ENCODE data around the gene TMEM132D.

Gene TMEM132D

GRCh38 chr12:129325566-129325965, 578.3 kb downstream of the TMEM132D start:
- no peak for DNase-seq

GRCh38 chr12:129312048-129312447, 591.8 kb downstream of the TMEM132D start:
- no peak for DNase-seq

DNA sequence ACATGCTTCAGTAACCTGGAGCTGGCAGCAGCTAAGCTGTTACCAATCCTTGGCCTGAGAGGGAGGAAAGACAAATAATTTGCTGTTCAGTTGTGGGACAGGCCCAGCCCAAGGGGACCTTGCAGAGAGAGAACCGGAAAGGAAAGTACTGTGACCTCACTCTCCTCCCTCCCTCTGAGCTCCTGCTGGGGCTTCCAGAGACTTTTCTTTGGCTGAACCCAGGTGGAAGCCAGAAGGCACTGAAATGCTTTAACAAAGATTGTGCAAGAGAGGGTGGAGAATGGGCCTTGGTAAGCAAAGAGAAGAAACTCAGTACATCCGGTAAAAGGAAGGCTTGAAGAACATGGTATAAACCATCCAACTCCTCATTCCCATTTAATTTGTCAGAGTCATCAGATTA, 593.5 kb downstream of the TMEM132D start:
- no peak for DNase-seq

DNA sequence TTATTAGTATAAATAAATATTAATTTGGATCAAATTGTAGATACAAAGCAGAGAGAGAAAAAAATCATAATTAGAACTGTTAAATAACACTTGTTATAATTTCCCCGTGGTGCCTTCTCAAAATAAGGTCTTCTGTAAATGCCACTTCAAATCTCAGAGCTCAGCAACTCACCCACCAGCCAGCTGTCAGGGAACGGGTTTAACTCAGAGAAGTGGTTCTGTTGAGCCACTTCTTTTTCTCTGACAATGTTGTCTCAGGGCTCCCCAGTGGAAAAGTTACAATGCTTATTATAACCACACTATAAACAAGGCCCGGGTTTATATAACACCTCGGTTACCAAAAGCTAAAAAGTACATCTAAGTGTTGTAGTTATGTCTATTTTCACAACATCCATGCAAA, 598.0 kb downstream of the TMEM132D start:
- DNase-seq, result no peak

DNA sequence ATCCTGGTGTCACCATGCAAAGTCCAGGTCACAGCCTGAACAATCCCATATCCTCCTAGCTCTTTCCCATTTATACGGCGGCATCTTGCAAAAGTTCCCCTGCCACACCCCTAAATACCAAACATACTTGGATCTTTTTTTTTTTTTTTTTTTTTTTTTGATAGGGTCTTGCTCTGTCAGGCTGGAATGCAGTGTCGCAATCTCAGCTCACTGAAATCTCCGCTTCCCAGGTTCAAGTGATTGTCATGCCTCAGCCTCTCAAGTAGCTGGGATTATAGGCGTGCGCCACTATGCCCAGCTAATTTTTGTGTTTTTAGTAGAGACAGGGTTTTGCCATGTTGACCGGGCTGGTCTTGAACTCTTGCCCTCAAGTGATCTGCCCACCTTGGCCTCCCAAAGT, 599.3 kb downstream of the TMEM132D start:
- DNase-seq, result no peak

GRCh38 chr12:129300011-129300410, 603.8 kb downstream of the TMEM132D start:
- no peak for DNase-seq

DNA sequence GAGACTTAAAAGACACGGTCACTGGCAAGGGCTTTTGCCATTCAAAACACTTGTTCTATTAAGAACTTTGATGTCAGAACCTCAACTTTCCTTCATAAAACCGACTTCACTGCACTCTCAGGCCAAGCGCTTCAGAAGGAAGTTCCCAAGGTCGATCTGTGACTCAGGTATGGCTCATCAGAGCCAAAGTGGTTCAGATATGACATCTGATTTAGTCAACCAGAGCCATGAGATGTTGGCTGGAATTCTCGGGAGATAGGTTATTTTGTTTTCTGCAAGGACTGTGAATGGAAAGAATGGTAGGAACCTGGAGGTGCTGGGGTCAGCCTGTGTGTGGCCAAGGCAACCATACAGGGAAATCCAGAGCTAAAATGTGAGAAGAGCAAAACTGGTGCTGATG, 604.9 kb downstream of the TMEM132D start:
- no peak for DNase-seq

GRCh38 chr12:129296671-129297070, 607.2 kb downstream of the TMEM132D start:
- no peak for DNase-seq

DNA sequence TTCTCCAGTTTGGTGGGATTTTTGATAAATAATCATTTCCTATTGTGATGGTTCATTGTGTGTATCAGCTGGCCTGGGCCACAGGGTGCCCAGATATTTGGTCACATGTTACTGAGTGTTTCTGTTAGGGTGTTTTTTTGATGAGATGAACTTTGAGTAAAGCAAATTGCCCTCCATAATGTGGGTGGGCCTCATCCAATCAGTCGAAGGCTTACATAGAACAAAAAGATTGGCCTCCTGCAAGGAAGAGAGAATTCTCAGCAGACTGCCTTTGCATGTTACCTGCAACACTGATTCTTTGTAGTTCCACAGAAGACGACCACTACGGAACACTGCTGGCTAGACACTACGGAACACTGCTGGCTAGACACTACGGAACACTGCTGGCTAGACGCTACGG, 609.0 kb downstream of the TMEM132D start:
- no peak for DNase-seq

DNA sequence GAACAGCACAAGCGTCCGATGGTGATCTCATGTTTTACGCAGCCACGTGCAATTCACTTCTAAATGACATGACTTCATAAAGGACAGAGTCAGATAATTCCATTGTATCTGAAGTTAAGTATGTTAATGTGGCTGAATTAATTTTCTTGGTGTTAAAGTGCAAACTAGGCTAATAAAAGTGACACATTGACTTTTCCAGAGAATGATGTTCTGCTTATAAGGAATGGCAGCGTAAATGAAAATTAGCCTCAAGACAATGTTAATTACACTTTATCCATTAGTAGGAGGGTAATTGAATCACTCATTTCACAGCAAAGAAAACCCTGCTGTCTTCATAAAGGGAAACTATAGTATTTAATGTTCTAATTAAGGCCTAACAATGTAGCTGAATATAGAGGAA, 624.1 kb downstream of the TMEM132D start:
- DNase-seq, result no peak

GRCh38 chr12:129276361-129277060, 627.3 kb downstream of the TMEM132D start:
- no peak for DNase-seq

DNA sequence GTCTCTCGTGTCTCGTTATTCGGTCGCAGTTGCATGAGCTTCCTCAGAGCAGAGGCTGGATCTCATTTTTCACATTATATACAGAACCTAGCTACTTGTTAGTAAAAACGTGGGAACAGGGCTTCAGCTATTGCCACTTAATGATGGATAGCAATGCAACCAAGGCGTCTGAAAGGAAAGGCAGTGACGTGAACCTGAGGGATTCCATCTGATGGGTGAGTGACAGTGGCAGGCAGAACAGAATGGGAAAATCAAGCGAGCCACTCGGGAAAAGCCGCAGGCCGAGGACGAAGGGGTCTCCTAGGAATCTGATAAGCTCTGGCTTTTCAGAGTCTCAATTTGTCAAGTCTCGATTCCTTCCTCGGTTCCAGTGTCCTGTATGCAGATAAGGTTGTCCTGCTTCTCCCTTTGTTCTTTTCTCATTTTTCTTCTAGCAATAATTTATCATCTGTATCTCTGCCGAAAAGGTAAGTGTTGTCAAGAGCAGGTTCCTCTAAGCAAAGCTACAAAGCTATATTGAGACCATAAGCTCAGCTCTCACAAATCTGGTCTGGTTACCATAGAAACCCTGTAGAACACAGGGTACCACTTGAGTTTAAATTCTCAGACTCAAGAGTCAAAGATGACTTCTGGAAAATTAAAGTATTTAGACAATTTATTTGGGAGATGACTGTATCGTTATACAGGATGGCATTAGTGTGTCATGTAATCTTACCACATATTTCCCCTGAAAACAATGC, 633.9 kb downstream of the TMEM132D start:
- DNase-seq, result no peak

DNA sequence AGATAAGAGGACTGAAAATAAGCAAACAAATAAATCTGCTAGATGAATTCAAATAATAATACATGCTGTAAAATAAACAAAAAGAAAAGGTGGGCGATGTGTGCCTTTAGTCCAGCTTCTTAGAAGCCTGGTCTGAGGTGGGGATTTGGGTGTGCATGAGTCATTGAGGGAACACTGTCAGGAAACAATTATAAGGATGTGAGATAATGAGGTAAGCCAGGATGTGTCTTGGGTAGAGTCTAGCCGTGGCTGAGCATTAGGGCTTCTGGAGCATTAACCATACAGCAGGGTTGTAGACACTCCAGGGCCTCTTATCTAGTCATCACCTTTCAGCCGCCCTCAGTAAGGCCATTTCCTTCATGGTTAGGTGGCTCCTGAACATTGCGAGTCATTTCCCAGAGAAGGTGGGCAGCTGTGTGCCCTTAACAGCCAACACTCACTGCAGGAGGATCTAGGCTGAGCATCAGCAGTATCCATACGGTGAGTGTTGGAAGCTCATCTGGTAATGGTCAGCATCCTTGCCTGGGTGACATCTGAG, 645.0 kb downstream of the TMEM132D start:
- peak; percentile 79 for DNase-seq

GRCh38 chr12:129257524-129257923, 646.3 kb downstream of the TMEM132D start:
- peak; percentile 78 for DNase-seq

DNA sequence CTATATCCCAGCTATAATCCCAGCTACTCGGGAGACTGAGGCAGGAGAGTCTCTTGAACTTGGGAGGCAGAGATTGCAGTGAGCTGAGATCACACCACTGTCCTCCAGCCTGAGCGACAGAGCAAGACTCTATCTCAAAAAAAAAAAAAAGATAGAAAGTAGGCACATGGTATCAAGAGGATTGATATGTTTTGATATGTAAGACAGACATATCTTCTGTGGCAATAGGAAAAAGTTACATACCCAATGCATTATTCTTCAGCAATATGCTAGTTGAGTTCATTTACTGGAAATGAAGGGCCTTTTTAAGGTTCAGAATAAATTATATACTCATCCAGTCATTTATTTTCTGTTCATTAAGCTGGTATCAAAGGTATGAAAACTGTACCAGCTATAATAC, 657.2 kb downstream of the TMEM132D start:
- DNase-seq, result no peak

- no peak for DNase-seq
Measured at GRCh38 chr12:129245769-129246168, 658.1 kb downstream of the TMEM132D start.

- no peak for DNase-seq
Measured at GRCh38 chr12:129241852-129242251, 662.0 kb downstream of the TMEM132D start.

DNA sequence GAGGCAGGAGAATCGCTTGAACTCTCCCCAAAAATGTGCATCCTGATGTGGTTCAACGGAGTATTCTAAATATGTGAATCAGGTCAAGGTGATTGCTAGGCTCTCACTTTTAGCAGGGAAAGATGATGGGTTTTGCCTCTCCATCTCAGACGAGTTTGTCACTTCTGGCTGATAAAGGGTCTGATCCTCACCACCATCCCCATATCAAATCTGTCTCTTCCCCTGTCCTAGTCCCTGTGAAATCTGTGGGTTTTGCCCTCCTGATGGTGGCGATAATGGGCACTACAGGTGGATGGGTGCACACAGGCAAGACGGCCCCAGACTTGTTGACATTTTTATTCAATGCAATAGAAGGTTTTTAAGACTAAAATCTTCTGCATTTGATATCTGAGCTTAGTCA, 665.9 kb downstream of the TMEM132D start:
- no peak for DNase-seq

- no peak for DNase-seq
Measured at GRCh38 chr12:129234209-129234608, 669.6 kb downstream of the TMEM132D start.

- no peak for DNase-seq
Measured at GRCh38 chr12:129231491-129231890, 672.3 kb downstream of the TMEM132D start.

- no peak for DNase-seq
Measured at GRCh38 chr12:129230995-129231394, 672.8 kb downstream of the TMEM132D start.

DNA sequence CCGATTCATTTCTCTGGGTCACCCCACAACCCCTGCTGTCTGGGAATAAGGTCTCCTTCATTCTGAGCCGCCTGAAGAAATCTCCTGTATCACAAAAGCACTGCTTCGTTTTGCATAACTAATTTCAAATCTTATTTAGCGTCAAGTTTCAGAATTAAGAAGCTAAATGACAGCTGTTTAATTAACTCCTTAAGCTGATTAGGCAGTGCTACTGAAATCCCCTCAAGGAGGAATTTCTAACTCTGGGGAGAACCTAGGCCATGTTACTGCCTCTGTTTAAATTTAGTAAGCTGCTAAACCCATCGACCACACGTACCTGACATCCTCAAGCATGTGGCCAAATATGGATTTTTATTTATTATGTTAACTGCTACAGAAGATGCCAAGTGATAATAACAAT, 677.0 kb downstream of the TMEM132D start:
- DNase-seq, result no peak

DNA sequence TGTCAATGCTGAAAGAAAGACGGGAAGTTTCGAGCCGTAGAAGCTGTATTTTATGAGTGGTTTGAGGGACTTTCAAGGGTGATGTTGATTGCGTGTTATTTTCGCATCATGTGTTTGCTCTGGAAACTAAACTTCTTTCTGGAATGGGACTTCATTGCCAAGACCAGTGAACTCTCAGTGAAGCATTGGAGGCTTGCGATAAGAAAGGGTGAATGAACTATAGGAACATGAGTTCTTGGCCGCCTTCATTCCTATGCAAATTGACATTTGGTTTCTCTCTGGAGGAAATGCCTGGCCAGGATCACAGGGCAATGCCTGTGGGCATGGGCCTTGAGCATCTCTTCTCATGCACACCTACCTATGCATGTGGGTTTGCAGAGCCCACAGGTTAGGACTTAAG, 677.8 kb downstream of the TMEM132D start:
- no peak for DNase-seq

DNA sequence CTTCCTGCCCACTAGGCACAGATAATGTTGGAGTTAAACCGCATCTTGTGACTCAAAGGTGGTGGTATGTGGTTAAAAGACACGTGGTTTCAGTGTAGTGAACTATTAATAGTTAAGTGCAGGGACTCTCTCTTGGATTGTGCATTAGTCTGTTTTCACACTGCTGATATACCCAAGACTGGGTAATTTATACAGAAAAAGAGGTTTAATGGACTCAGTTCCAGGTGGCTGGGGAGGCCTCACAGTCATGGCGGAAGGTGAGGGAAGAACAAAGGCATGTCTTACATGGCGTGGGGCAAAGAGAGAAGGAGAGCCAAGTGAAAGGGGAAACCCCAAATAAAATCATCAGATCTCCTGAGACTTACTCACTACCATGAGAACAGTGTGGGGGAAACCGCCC, 688.3 kb downstream of the TMEM132D start:
- no peak for DNase-seq

Data from islet precursor cell (in vitro differentiated cells).